ENCODE data around the gene DMWD.

Gene DMWD

DNA sequence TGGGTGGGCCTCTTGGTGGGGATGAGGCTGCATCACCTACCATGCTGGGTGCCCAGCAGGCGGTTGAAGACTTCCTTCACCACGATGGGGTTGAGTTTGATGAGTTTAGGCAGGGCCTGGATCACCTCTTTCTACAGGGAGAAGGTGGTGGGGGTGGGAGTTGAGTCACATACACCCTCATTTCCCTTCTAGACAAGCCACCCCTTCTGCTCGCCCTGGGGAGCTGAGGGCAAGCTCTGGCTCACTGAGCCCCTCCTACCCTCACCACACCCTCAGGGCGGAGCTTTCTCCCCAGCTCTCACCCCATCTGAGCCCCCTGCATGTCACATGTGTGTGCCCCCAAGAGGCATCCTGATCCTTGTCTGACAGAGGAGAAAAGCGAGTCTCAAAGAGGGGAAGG, 30.1 kb upstream of the DMWD start:
- no peak overlapping the region for H3K4me3 ChIP-seq (ENCODE audit: low read depth, low read length)
- TF ChIP-seq CTCF (IDR thresholded peaks at IDR 0.05; ENCODE audit: control insufficient read depth, extremely low read depth, insufficient read depth) = no peak
- no peak for DNase-seq (ENCODE audit: low read depth)

GRCh38 chr19:45821570-45821969, 28.9 kb upstream of the DMWD start:
- no peak overlapping the region for H3K4me3 ChIP-seq (ENCODE audit: low read depth, low read length)
- no peak for DNase-seq (ENCODE audit: low read depth)
- TF ChIP-seq CTCF (IDR thresholded peaks at IDR 0.05; ENCODE audit: control insufficient read depth, extremely low read depth, insufficient read depth) = no peak

DNA sequence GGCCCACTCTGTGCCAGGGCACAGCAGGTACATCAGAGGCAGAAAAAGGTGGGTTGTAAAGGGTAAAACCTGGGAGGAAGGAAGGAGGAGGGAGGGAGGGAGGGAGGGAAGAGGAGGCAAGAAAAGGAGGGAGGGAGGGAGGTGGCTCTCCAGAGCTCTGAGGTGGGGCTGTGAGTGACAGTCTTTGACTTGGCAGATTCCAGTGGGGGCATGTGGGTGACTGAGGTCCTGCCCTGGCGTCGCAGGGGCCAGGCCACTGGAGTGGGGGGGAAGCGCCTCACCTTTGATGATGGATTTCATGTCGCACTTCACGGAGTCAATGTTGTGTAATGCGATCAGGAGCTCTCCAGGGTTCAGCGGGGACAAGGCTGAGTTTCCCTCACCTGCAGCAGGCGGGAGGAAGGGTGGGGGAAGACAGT, 28.5 kb upstream of the DMWD start:
- no peak for TF ChIP-seq CTCF (IDR thresholded peaks at IDR 0.05; ENCODE audit: control insufficient read depth, extremely low read depth, insufficient read depth)
- no peak for DNase-seq (ENCODE audit: low read depth)
- no peak overlapping the region for H3K4me3 ChIP-seq (ENCODE audit: low read depth, low read length)

DNA sequence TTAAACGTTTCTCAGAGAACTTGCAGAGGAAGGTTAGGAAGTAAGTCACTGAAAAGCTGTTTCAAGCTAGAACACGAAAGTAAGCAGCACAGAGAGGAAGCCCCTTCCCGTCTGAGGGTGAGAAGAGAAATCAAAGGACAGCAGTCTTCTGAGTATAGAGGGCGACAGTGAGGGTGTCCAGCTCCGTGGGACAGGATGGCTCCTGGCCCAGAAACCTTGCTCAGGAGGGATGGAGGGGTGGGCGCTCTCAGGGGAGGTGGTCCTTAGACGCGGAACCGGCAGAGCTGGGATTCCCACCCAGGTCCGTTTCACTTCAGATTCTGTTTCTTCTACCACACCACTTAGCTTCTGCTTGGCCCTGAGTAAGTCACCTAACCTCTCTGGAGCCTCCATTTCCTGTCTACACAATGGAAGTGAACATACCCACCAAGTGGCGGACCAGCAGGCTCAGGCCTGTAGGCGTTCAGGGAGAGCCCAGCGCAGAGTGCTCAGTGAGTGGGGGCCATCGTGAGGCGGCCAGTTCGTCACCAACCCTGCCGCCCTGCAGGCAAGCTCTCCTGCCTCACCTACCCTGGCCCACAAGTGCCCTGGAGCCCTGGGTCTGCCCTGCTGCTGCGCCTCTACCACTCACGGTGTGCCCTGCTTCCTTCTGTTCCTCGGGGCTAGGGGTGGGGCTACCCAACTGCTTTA, 27.9 kb upstream of the DMWD start:
- no peak for DNase-seq (ENCODE audit: low read depth)
- TF ChIP-seq CTCF (IDR thresholded peaks at IDR 0.05; ENCODE audit: control insufficient read depth, extremely low read depth, insufficient read depth) = no peak
- H3K4me3 ChIP-seq (ENCODE audit: low read depth, low read length) = no peak overlapping the region

DNA sequence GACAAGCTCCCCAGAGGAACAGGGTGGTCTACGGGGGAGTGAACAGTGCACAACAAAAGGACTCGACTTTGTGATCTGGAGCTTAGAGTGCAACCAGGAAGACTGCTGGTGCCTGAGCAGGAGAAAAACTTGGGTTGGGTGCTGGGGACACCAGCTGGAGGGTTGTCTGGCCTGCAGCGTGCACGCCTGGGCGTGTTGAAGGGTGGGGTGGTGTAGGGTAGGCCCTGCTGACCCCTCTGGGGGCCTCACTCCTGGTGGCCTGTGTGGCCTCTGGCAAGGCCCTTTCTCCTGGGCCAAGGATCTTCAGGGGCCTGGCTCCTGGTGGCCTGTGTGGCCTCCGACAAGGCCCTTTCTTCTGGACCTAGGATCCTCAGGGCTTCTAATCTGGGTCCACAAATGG, 27.1 kb upstream of the DMWD start:
- H3K4me3 ChIP-seq (ENCODE audit: low read depth, low read length) = no peak overlapping the region
- TF ChIP-seq CTCF (IDR thresholded peaks at IDR 0.05; ENCODE audit: control insufficient read depth, extremely low read depth, insufficient read depth) = no peak

DNA sequence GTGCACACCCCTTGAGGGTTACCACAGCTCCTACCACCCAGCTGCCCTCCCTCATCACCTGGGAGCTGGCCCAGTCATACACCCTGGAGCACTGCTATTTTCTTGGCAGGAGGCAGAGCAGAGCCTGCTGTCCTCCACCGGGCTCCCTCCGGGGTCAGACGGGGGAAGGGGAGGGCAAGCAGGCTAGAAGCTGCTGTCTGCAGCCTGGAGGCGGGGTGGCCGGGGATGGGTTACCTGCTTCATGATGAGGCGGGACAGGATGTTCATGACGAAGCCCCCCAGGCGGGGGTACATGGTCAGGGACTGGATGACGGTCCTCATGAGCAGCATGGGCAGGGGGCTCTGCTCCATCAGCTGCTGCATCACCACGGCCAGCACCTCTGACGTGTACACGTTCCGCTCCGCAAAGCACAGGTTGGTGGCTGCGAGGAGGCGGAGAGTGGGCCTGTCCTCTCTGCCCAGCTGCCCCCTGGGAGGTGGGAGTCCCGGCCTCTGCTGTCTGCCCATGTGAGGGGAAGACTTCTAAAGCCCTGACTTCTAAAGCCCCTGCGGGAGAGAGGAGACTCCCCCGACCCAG, 25.2 kb upstream of the DMWD start:
- no peak for DNase-seq (ENCODE audit: low read depth)
- H3K4me3 ChIP-seq (ENCODE audit: low read depth, low read length) = no peak overlapping the region
- TF ChIP-seq CTCF (IDR thresholded peaks at IDR 0.05; ENCODE audit: control insufficient read depth, extremely low read depth, insufficient read depth) = no peak

More for the DNA sequence above, 27.1 kb upstream of the DMWD start:
- no peak for DNase-seq (ENCODE audit: low read depth)
